ENCODE measurements around the gene ANKRD55.

GRCh38 chr5:56102889-56103288 lies 130.2 kb downstream of the ANKRD55 start:
- TF ChIP-seq GABPA (IDR thresholded peaks at IDR 0.05; ENCODE audit: borderline replicate concordance, insufficient read depth, low read length) (no peak), CTCF (IDR thresholded peaks at IDR 0.05; ENCODE audit: control extremely low read depth in 1 of 3, insufficient read depth in 1 of 3, low read depth in 1 of 3, low read length in 3 of 3) (no peak), CTBP2 (IDR thresholded peaks at IDR 0.05; ENCODE audit: borderline replicate concordance, insufficient read depth, insufficient read length, low read length) (no peak), POLR2A (IDR thresholded peaks at IDR 0.05; ENCODE audit: control extremely low read depth in 1 of 2, low read depth in 2 of 2, low read length in 2 of 2) (no peak), CHD2 (IDR thresholded peaks at IDR 0.05; ENCODE audit: low read length) (no peak), RFX5 (IDR thresholded peaks at IDR 0.05; ENCODE audit: borderline replicate concordance, low read depth, low read length) (no peak), RAD21 (IDR thresholded peaks at IDR 0.05 in 1 of 2, conservative IDR thresholded peaks at IDR 0.05 in 1 of 2; ENCODE audit: low read depth in 2 of 2, low read length in 2 of 2) (no peak), KDM1A (IDR thresholded peaks at IDR 0.05; ENCODE audit: borderline replicate concordance, low read length) (no peak), EZH2 (IDR thresholded peaks at IDR 0.05; ENCODE audit: low read depth, low read length, severe bottlenecking) (no peak), RNF2 (IDR thresholded peaks at IDR 0.05; ENCODE audit: borderline replicate concordance, low read depth, low read length, missing control alignments, poor library complexity, severe bottlenecking) (no peak)
